OCI-LY7 (cell line): ENCODE results near the gene RAB7A. TPM values are rescaled to one million over a fixed set of nuclear protein-coding genes. Genes with fewer than 3 reads are reported as not detected.

Experiments
- BruUV-seq: library from RNA; stranded (reverse); fragments of 400-500 nt; replicated peaks from 2 replicates; lab custom pipeline; 2021; lab: Mats Ljungman, UMichigan
- CTCF ChIA-PET: fragments of 300-600 bp; sonication (Branson Sonifier 250); formaldehyde crosslinking; loops from one replicate; lab custom pipeline; 2022; ENCODE audit warnings: antibody characterized with exemption; ENCODE audit not compliant: unreplicated experiment; lab: Charles Lee
- POLR2A ChIA-PET: fragments of 300-600 bp; sonication (Branson Sonifier 250); formaldehyde crosslinking; loops from one replicate; lab custom pipeline; 2022; ENCODE audit warnings: antibody characterized with exemption; lab: Charles Lee
- DNase-seq: peaks from one replicate; pipeline ENCODE4 v3.0.0-alpha.2; 2015; ENCODE audit warnings: low spot score
- H2AFZ ChIP-seq: fragments of 200-600 bp; sonication (generic), shearing (Covaris generic); 2 replicates; pipeline ENCODE4 v1.6.1; 2014; ENCODE audit warnings: mild to moderate bottlenecking, antibody characterized with exemption, low read length, moderate library complexity
- H3K27ac ChIP-seq: fragments of 200-600 bp; sonication (generic); 2 replicates; pipeline ENCODE4 v1.5.1; 2014; ENCODE audit warnings: mixed run types, low read depth, mild to moderate bottlenecking, moderate library complexity, low read length, inconsistent platforms; ENCODE audit not compliant: poor library complexity, severe bottlenecking
- H3K36me3 ChIP-seq: fragments of 200-600 bp; sonication (generic); 2 replicates; pipeline ENCODE4 v1.6.1; 2014; ENCODE audit warnings: mild to moderate bottlenecking, antibody characterized with exemption, low read length, moderate library complexity, mixed read lengths; ENCODE audit not compliant: insufficient read depth
- H3K4me1 ChIP-seq: fragments of 200-600 bp; sonication (generic); 2 replicates; pipeline ENCODE4 v1.5.1; 2014; ENCODE audit warnings: mild to moderate bottlenecking, low read length; ENCODE audit not compliant: insufficient read depth, poor library complexity, severe bottlenecking
- H3K4me2 ChIP-seq: fragments of 200-600 bp; sonication (generic); 2 replicates; pipeline ENCODE4 v1.6.1; 2014; ENCODE audit warnings: mild to moderate bottlenecking, low read length
- H3K4me3 ChIP-seq: fragments of 200-600 bp; sonication (generic); 2 replicates; pipeline ENCODE4 v1.5.1; 2014; ENCODE audit warnings: mild to moderate bottlenecking, low read depth, low read length; ENCODE audit not compliant: poor library complexity, severe bottlenecking
- H3K79me2 ChIP-seq: fragments of 200-600 bp; sonication (generic); 2 replicates; pipeline ENCODE4 v1.6.1; 2016; ENCODE audit warnings: low read depth, mild to moderate bottlenecking, low read length, moderate library complexity, mixed read lengths; ENCODE audit not compliant: insufficient read depth
- H3K9me2 ChIP-seq: fragments of 200-600 bp; sonication (generic); 2 replicates; pipeline ENCODE4 v1.6.1; 2016; ENCODE audit warnings: mild to moderate bottlenecking, low read length, mixed read lengths; ENCODE audit not compliant: insufficient read depth
- H3K9me3 ChIP-seq: fragments of 200-600 bp; sonication (generic); 2 replicates; pipeline ENCODE4 v1.6.1; 2014; ENCODE audit warnings: mild to moderate bottlenecking, mixed run types, low read length, mixed read lengths
- H4K20me1 ChIP-seq: fragments of 200-600 bp; sonication (generic); 2 replicates; pipeline ENCODE4 v1.6.1; 2014; ENCODE audit warnings: mild to moderate bottlenecking, antibody characterized with exemption, low read length, moderate library complexity, mixed read lengths; ENCODE audit not compliant: insufficient read depth
- EZH2phosphoT487 ChIP-seq: fragments of 200-600 bp; sonication (generic); IDR thresholded peaks from 2 replicates; pipeline ENCODE4 v1.6.1; 2018; ENCODE audit warnings: low read depth, borderline replicate concordance, mild to moderate bottlenecking, mixed run types, antibody characterized with exemption, low read length, moderate library complexity, mixed read lengths
- intact Hi-C: fragments of 100-400 bp; cut with micrococcal nuclease; formaldehyde crosslinking; loops from one replicate; pipeline ENCODE4 v1.10.0; 2022; ENCODE audit not compliant: unreplicated experiment
- total RNA-seq, 2 experiments: library from RNA; depleted of rRNA in 1 of 2; stranded (reverse); fragments of >200 nt in 1 of 2; shearing (Covaris generic) in 1 of 2; gene quantifications; 2 replicates each; pipeline ENCODE4 v1.2.3, GENCODE V29; 2014 to 2022
- TF ChIP-seq, protein P1 (sequence below): fragments of 200-600 bp; sonication (generic); conservative IDR thresholded peaks from 2 replicates; pipeline ENCODE4 v1.5.1; 2014; ENCODE audit warnings: mild to moderate bottlenecking, antibody characterized with exemption, low read length, moderate library complexity, mixed read lengths

Gene RAB7A
- total RNA-seq, 2 experiments from 2014 or later: 24.5 to 143 TPM

DNA sequence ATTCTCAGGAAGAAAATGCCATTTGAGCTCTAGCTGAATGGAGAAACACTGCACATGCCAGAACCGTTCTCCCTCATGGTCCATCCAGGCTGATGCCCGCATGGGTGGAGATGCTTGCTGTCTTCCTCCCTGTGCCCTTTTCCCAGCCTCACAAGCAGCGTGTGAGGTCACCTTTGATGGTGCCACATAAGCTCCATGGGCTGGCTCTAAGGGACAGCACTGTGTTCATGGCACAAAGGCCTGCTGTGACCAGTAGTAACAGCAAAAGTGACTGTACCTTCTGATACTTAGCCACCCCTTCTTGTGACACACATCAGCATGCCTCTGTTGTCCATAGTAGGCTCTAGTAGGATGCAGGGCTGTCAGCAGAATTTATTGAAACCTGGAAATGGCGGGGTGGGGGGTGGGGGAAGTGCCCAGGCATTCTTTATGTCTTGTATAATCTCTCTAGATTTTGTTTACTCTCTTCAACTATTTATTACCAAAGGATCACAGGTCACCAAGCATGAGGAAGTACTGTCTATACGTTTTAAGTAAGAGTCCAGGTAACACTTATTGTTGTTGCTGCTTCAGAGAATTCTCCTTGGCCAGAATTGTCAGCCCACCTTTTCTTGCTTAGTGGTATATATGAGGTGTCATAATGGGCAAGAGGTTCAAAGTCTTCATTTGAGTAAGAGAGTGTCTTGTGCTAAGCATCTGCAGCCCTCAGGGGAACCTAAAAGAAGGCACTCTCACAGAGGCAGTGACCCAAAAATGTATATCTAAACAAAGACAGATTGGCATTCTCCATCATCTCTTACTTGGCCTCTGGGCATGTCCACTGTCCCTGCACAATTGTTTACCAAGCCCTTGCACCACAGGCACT is 56.5 kb downstream of the RAB7A start:
- ChIA-PET POLR2A (no interaction called here), CTCF (no interaction called here)
- H4K20me1 ChIP-seq: peaks cover 14% of the 10 kb centered on the region; the same call in 1 of the 2 replicates
- no peaks in the 10 kb centered on the region for H3K36me3 ChIP-seq
- no peak overlapping the region for H3K4me3 ChIP-seq
- no peaks in the 10 kb centered on the region for H3K9me2 ChIP-seq
- DNase-seq: no peak
- no peak overlapping the region for H2AFZ ChIP-seq
- intact Hi-C loops: no loop called here
- no peak overlapping the region for H3K4me2 ChIP-seq
- no peak overlapping the region for H3K27ac ChIP-seq
- no peak for TF ChIP-seq EZH2phosphoT487
- TF ChIP-seq, protein P1, sequence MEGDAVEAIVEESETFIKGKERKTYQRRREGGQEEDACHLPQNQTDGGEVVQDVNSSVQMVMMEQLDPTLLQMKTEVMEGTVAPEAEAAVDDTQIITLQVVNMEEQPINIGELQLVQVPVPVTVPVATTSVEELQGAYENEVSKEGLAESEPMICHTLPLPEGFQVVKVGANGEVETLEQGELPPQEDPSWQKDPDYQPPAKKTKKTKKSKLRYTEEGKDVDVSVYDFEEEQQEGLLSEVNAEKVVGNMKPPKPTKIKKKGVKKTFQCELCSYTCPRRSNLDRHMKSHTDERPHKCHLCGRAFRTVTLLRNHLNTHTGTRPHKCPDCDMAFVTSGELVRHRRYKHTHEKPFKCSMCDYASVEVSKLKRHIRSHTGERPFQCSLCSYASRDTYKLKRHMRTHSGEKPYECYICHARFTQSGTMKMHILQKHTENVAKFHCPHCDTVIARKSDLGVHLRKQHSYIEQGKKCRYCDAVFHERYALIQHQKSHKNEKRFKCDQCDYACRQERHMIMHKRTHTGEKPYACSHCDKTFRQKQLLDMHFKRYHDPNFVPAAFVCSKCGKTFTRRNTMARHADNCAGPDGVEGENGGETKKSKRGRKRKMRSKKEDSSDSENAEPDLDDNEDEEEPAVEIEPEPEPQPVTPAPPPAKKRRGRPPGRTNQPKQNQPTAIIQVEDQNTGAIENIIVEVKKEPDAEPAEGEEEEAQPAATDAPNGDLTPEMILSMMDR: no peak
- H3K9me3 ChIP-seq: no peaks in the 10 kb centered on the region
- peaks cover 33% of the 10 kb centered on the region for H3K79me2 ChIP-seq
- no TSS peak for BruUV-seq
- no peaks in the 10 kb centered on the region for H3K4me1 ChIP-seq

DNA sequence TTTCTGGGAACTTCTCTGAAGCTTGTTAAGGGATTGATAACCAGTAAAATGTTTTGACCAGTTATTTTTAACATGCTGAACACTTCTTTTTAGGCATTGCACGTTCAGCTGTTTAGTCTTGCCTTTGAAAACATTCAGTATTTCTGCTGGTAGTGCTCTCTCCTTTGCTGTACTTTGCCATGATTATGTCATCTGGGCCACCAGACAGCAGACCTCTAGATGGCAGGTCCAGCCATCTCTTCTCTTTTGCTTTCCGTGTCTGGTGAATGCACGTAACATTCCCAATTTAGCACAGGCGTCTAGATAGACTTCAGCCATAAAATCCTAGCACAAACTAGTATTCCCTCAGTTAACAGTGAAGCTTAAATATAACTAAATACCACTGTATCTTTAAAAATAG is 57.8 kb downstream of the RAB7A start:
- no peak overlapping the region for H2AFZ ChIP-seq
- no peak overlapping the region for H3K27ac ChIP-seq
- ChIA-PET CTCF (no interaction called here), POLR2A (no interaction called here)
- no peak for TF ChIP-seq EZH2phosphoT487
- TF ChIP-seq, protein P1: no peak
- no TSS peak for BruUV-seq
- H3K79me2 ChIP-seq: peaks cover 35% of the 10 kb centered on the region
- peaks cover 14% of the 10 kb centered on the region; the same call in 1 of the 2 replicates for H4K20me1 ChIP-seq
- H3K4me2 ChIP-seq: no peak overlapping the region
- no peaks in the 10 kb centered on the region for H3K36me3 ChIP-seq
- peaks cover 6% of the 10 kb centered on the region for H3K4me1 ChIP-seq
- no peaks in the 10 kb centered on the region for H3K9me2 ChIP-seq
- no peak for DNase-seq
- no peaks in the 10 kb centered on the region for H3K9me3 ChIP-seq
- H3K4me3 ChIP-seq: no peak overlapping the region
- intact Hi-C loops: no loop called here

DNA sequence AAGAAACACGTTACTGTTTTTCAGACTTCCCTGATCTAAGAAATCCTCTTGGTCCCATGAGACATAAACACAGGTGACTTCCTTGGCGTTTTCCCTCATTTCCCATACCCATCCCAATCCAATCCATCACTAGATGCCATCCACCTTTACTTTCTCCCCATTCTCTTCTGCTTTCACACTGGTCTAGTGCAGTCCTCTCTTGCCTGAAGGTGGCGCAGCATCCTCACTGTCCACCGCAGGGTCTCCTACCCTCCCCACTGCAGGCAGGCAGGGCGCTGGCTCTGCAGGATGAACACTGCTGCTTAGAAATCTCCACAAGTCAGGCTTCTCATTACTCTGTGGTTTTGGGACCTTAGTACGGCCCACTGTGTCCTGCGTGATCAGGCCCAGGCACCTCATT is 58.2 kb downstream of the RAB7A start:
- Histone ChIP-seq H4K20me1 (peaks cover 14% of the 10 kb centered on the region; the same call in 1 of the 2 replicates), H3K27ac (no peak overlapping the region), H3K4me3 (no peak overlapping the region), H3K79me2 (peaks cover 38% of the 10 kb centered on the region), H3K4me1 (peaks cover 11% of the 10 kb centered on the region), H3K36me3 (no peaks in the 10 kb centered on the region), H3K9me3 (no peaks in the 10 kb centered on the region), H3K4me2 (no peak overlapping the region), H3K9me2 (no peaks in the 10 kb centered on the region), H2AFZ (no peak overlapping the region)
- BruUV-seq: no TSS peak
- no peak for TF ChIP-seq EZH2phosphoT487
- TF ChIP-seq, protein P1: peak; percentile 66
- CTCF ChIA-PET: no interaction called here
- peak; percentile 22 for DNase-seq
- intact Hi-C loops: no loop called here
- POLR2A ChIA-PET: no interaction called here
